Measurements from ENCODE around the gene TK1. TPM values are rescaled to one million over a fixed set of nuclear protein-coding genes. Genes with fewer than 3 reads are reported as not detected.
A peak's percentile ranks its signal among the peaks of the same experiment; 100 is the strongest.
"Not testable (repeated sequence)": the region's sequence is repeated elsewhere in the genome, so short reads cannot be mapped to it uniquely, and the experiment has no call there.

The TK1 gene
- total RNA-seq, 1 donor, result 87.2 TPM

DNA sequence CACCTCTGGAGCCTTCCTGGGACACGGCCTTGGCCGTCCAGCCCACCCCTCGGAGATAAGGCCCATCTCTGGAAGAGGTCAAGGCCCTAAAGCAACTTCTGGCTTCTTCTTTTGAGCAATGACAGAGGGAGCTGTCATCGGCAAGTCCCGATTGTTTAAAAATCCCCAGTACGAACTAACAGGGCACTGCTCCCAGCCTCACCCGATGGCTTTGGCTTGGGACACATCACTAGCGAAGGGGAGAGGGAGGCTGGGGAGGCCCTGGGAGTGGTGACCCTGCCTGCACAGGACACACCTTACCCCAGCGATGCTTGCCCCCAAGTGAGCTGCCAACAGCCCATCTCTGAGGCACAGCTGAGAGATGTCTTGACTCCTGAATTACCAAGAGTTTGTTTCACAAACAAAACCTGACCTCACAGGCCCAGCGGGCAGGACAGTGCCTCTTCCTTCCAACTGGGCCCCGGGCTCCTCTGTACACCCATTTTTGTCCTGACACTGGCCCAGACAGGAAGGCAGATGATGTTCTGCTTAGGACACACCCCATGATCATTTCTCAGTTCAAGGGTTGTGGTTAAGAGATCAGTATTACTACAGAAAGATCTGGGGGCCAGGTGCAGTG lies 13.6 kb downstream of the TK1 start:
- TF ChIP-seq CTCF (IDR thresholded peaks at IDR 0.05; ENCODE audit: insufficient read depth, low read depth, low read length), result no peak
- DNase-seq (ENCODE audit: low read depth), result no peak
- no peak overlapping the region for H3K4me3 ChIP-seq (ENCODE audit: low read depth, low read length)

- no peak for TF ChIP-seq CTCF (IDR thresholded peaks at IDR 0.05; ENCODE audit: insufficient read depth, low read depth, low read length)
- no peak for DNase-seq (ENCODE audit: low read depth)
- H3K4me3 ChIP-seq (ENCODE audit: low read depth, low read length), result no peak overlapping the region
Observed at GRCh38 chr17:78172249-78173051, 14.4 kb downstream of the TK1 start.

DNA sequence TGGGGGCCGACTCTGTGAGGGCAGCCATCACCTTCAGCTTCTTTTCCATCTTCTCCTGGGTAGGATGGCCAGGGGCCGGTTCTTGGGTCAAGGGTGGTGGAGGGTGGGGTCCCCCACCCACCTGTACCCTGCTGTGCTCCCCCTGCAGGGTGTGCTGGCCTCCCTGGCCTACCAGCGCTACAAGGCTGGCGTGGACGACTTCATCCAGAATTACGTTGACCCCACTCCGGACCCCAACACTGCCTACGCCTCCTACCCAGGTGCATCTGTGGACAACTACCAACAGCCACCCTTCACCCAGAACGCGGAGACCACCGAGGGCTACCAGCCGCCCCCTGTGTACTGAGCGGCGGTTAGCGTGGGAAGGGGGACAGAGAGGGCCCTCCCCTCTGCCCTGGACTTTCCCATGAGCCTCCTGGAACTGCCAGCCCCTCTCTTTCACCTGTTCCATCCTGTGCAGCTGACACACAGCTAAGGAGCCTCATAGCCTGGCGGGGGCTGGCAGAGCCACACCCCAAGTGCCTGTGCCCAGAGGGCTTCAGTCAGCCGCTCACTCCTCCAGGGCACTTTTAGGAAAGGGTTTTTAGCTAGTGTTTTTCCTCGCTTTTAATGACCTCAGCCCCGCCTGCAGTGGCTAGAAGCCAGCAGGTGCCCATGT lies 15.1 kb downstream of the TK1 start:
- H3K4me3 ChIP-seq (ENCODE audit: low read depth, low read length); DNase-seq (ENCODE audit: low read depth): not testable (repeated sequence)

GRCh38 chr17:78170692-78171590 lies 15.9 kb downstream of the TK1 start:
- H3K4me3 ChIP-seq (ENCODE audit: low read depth, low read length), result no peak overlapping the region
- TF ChIP-seq CTCF (IDR thresholded peaks at IDR 0.05; ENCODE audit: insufficient read depth, low read depth, low read length), result no peak
- no peak for DNase-seq (ENCODE audit: low read depth)

DNA sequence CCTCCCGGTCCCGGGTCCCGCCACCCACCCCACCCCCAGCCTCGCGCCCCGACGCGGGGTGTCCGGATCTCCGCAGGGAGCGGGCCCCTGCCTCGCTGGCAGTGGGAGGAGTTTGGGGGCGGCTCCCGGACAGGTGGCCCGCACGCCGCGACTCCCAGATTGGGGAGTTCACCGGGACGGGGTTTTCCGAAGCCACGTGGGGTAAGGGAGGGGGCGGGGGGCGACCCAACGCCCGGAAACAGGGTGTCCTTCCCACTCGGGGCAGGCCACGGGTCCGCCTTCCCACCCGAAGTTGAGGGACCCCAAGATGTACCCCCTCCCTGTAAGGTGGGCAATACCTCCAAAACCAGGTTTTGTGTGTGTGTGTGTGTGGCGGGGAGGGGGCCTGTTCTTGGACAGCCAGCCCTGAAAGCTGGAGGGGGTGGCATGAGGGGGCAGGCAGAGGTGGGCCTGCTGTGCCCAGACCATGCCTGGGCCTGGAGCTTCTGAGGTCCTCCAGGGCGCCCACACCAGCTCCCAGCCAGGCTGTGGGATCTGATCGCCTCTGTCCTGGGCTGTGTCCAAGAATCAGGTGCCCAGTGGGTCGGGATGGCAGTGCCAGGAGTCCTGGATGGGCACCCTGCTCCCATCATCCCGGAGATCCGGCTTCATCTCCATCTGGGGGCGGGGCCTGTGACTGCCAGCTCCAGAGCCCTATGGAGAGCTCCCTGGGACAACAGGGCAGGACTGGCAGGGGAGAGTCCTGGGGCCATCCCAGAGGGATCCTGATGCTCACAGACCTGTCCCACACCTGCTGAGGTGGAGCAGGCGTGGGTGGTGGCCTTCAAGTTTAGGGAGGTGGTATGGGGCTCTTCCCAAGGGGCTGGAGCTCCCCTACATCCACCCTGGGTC lies 17.7 kb downstream of the TK1 start:
- H3K4me3 ChIP-seq (ENCODE audit: low read depth, low read length), result peak overlapping the region; percentile 73
- peak; percentile 38 for DNase-seq (ENCODE audit: low read depth)
- no peak for TF ChIP-seq CTCF (IDR thresholded peaks at IDR 0.05; ENCODE audit: insufficient read depth, low read depth, low read length)

DNA sequence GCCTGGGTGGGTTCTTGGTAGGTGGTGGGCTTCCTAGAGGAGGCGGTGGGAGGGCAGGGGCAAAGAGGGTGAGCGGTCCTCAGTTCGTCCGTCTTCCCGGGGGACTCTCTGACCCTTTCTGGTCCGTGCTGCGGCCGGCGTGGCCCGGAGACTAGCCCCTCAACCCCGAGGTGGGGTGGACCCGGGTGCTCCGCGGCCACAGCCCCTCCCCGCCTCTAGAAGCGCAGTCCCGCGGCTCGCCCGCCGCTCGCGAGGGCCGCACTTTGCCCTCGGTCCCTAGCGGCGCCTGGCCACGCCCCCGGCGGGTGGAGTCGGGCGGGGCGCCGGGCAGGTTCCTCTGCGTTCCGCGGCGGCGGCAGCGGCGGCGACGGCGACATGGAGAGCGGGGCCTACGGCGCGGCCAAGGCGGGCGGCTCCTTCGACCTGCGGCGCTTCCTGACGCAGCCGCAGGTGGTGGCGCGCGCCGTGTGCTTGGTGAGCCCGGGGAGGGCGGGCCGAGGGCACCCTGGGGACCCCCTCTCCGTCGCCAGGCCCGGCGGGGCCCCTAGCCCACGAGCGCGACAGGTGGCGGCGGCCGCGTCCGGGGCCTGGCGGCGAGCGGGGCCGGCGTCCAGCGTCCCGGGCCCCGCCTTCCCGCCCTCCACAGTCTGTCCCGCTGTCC lies 18.5 kb downstream of the TK1 start, which contains the start of gene SYNGR2:
Gene SYNGR2, plus strand, starts transcription at position 340 of the 661 bp plus-strand sequence. Its CDS starts 36 bp downstream, at position 376.
- peak within 1 kb of the TSS; percentile 73 for H3K4me3 ChIP-seq (ENCODE audit: low read depth, low read length)
- peak; percentile 48 for DNase-seq (ENCODE audit: low read depth)
- TF ChIP-seq CTCF (IDR thresholded peaks at IDR 0.05; ENCODE audit: insufficient read depth, low read depth, low read length), result no peak
